RKO (cell line): ENCODE data around the gene AK8.
"Not testable (repeated sequence)": the region's sequence is repeated elsewhere in the genome, so short reads cannot be mapped to it uniquely, and the experiment has no call there.

Source experiments
- DNase-seq: peaks from one replicate; pipeline ENCODE4 v3.0.0-alpha.2; 2016; ENCODE audit warnings: low spot score

The AK8 gene

GRCh38 chr9:132711846-132712245 is 166.2 kb downstream of the AK8 start:
- no peak for DNase-seq

- not testable (repeated sequence) for DNase-seq
Observed at GRCh38 chr9:132711152-132711551, 166.9 kb downstream of the AK8 start.

- no peak for DNase-seq
Observed at GRCh38 chr9:132710333-132710732, 167.8 kb downstream of the AK8 start.

GRCh38 chr9:132708769-132709430 is 169.2 kb downstream of the AK8 start:
- DNase-seq: no peak

- no peak for DNase-seq
Observed at GRCh38 chr9:132708239-132708638, 169.8 kb downstream of the AK8 start.

GRCh38 chr9:132703336-132703735 is 174.7 kb downstream of the AK8 start:
- peak; percentile 29 for DNase-seq

GRCh38 chr9:132702254-132702653 is 175.8 kb downstream of the AK8 start:
- no peak for DNase-seq

- DNase-seq: no peak
Observed at GRCh38 chr9:132699956-132700355, 178.1 kb downstream of the AK8 start.

- DNase-seq: no peak
Observed at GRCh38 chr9:132698989-132699388, 179.1 kb downstream of the AK8 start.

GRCh38 chr9:132697230-132697629 is 180.9 kb downstream of the AK8 start:
- peak; percentile 54 for DNase-seq

- DNase-seq: peak; percentile 85
Observed at GRCh38 chr9:132694144-132694543, 183.9 kb downstream of the AK8 start.

GRCh38 chr9:132690696-132691095 is 187.4 kb downstream of the AK8 start:
- no peak for DNase-seq

- no peak for DNase-seq
Observed at GRCh38 chr9:132683873-132684272, 194.2 kb downstream of the AK8 start.

GRCh38 chr9:132681561-132681960 is 196.5 kb downstream of the AK8 start:
- DNase-seq: no peak

GRCh38 chr9:132679946-132680625 is 198.0 kb downstream of the AK8 start:
- DNase-seq: no peak

GRCh38 chr9:132677976-132678375 is 200.1 kb downstream of the AK8 start:
- DNase-seq: no peak
